HepG2 (cell line): ENCODE results near the gene PDZD4. TPM values are rescaled to one million over a fixed set of nuclear protein-coding genes. Genes with fewer than 3 reads are reported as not detected.

Source experiments
- NFAT5 ChIP-seq: sonication (generic); formaldehyde crosslinking; IDR thresholded peaks from 2 replicates; pipeline ENCODE4 v1.4.0; 2020; ENCODE audit warnings: missing genetic modification reagents
- ZNF205 ChIP-seq: IDR thresholded peaks from 2 replicates; pipeline ENCODE4 v1.6.1; 2018; ENCODE audit warnings: missing biosample characterization, missing genetic modification reagents
- ZNF326 ChIP-seq: sonication (generic); formaldehyde crosslinking; IDR thresholded peaks from 2 replicates; pipeline ENCODE4 v1.4.0; 2020; ENCODE audit warnings: missing genetic modification reagents, borderline replicate concordance
- polyA plus RNA-seq, 8 experiments: library from polyadenylated mRNA; depleted of rRNA in 3 of 8; stranded (reverse) in 7 of 8; unstranded in 1 of 8; fragments of >200 nt; fragmentation: Illumina TruSeq in 4 of 8; extraction: Trizol in 4 of 8; gene quantifications; 2 replicates each; pipeline versions ENCODE4 v1.2.1 to v1.2.3, GENCODE V29; 2011 to 2016; ENCODE audit warnings: low read depth in 4 of 8, missing spikeins in 1 of 8, mixed read lengths in 1 of 8; ENCODE audit not compliant: insufficient read depth in 1 of 8
- total RNA-seq, 5 experiments: library from RNA; depleted of rRNA; stranded (reverse); fragments of >200 nt; fragmentation: Illumina TruSeq; extraction: Trizol; gene quantifications; 2 replicates each; pipeline ENCODE4 v1.2.3, GENCODE V29; 2016; ENCODE audit warnings: low read depth in 1 of 5
- TF ChIP-seq, protein P1 (sequence below): sonication (generic); formaldehyde crosslinking; IDR thresholded peaks from 2 replicates; pipeline ENCODE4 v1.4.0; 2020; ENCODE audit warnings: missing genetic modification reagents

The PDZD4 gene
- total and polyA plus RNA-seq, 2 of the 13 experiments (the other 11 are each of a cell fraction or from before 2014, with no cell fraction given) = not detected

DNA sequence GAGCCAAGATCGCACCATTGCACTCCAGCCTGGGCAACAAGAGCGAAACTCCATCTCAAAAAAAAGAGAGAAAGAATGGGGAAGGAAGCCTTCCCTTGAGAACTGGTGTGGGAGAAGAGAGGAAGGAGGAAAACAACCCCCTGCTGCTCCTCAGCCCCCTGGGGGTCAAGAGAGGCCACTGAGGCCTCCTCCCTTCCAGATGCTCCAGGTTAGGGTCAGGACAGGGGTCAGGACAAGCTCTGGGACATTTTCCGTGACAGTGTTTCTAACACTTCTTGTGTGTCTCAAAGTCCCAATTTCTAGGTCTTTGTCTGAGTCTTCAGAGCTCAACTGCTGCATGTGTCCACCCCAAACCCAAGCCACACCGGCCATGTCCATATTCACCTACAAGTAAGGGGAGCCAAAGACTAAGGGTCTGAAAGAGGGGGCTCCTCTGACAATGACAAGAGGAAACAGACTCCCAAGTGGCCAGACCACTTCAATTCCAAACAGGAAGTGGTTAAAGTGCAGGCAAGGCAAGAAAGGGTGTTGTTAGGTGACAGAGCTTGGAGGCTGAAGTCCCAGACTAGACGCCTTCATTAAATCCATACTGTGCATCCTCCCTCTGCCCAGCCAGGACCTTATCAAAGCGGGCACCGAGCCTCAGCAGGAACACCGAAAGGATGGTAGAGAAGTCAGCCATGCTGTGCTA, 47.4 kb upstream of the PDZD4 start (continued):
- TF ChIP-seq, protein P1, sequence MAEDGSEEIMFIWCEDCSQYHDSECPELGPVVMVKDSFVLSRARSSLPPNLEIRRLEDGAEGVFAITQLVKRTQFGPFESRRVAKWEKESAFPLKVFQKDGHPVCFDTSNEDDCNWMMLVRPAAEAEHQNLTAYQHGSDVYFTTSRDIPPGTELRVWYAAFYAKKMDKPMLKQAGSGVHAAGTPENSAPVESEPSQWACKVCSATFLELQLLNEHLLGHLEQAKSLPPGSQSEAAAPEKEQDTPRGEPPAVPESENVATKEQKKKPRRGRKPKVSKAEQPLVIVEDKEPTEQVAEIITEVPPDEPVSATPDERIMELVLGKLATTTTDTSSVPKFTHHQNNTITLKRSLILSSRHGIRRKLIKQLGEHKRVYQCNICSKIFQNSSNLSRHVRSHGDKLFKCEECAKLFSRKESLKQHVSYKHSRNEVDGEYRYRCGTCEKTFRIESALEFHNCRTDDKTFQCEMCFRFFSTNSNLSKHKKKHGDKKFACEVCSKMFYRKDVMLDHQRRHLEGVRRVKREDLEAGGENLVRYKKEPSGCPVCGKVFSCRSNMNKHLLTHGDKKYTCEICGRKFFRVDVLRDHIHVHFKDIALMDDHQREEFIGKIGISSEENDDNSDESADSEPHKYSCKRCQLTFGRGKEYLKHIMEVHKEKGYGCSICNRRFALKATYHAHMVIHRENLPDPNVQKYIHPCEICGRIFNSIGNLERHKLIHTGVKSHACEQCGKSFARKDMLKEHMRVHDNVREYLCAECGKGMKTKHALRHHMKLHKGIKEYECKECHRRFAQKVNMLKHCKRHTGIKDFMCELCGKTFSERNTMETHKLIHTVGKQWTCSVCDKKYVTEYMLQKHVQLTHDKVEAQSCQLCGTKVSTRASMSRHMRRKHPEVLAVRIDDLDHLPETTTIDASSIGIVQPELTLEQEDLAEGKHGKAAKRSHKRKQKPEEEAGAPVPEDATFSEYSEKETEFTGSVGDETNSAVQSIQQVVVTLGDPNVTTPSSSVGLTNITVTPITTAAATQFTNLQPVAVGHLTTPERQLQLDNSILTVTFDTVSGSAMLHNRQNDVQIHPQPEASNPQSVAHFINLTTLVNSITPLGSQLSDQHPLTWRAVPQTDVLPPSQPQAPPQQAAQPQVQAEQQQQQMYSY = no peak
- TF ChIP-seq ZNF205 (CRISPR knock-in tag) (no peak), ZNF326 (CRISPR knock-in tag) (no peak), NFAT5 (CRISPR knock-in tag) (no peak)
